Hepatocyte (in vitro differentiated cells): Measurements from ENCODE around the gene SSTR3.

Experiments
- EZH2 ChIP-seq: fragments of 200-600 bp; sonication (generic); IDR thresholded peaks from 2 replicates; pipeline ENCODE4 v1.6.1; 2016; ENCODE audit warnings: antibody characterized with exemption, mild to moderate bottlenecking, borderline replicate concordance
- EZH2phosphoT487 ChIP-seq: fragments of 200-600 bp; sonication (generic); IDR thresholded peaks from one replicate; pipeline ENCODE4 v1.6.1; 2018; ENCODE audit warnings: antibody characterized with exemption, mild to moderate bottlenecking, low read depth, moderate library complexity; ENCODE audit not compliant: unreplicated experiment, severe bottlenecking
- TF ChIP-seq, protein P1 (sequence below): fragments of 200-600 bp; sonication (generic); IDR thresholded peaks from 2 replicates; pipeline ENCODE4 v1.5.1; 2016; ENCODE audit warnings: antibody characterized with exemption, mild to moderate bottlenecking; ENCODE audit not compliant: poor library complexity

DNA sequence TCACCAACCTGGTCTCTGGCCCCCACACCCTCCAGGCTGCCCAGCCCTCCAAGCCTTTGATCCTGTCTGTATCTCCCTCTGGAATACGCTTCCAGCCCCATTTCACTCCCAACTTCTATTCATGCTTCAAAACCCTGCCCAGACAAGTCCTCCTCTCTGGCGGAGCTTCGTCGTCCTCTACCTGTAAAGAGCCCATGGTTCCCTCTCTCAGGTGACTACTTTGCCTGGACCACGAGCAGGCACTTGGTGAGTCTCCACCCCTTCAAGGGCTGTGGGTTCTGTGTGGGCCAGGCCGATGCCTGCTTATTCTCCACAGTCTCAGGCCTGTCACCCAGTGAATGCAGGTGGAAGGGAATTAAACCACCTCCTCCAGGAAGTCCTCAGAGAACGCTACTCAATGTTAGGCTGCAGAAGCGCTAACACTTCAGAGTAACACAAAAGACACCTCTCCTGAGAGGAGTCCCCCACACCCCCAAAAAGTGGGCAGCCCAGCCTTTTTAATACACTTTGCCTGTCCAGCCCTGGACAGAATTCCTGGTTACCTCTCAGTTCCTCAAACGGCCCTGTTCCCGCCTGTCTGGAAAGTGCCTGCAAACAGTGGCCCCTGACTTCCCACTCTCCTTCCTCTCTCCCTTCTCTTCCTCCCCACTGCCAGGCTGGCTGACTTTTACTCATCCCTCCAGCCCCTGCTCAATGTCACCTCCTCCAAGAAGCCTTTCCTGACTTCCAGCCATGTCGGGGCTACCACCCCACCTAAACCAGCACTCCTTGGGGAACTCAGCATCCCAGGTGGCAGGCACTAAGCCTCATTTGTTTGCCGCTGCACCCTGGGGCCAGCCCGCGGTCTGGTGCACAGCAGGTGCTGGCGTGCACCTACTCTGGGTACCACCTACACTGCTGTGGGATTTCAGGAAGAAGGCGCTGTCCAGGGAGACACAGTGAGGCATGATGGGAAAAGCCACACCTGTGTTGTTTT is 22.7 kb upstream of the SSTR3 start:
- TF ChIP-seq, protein P1, sequence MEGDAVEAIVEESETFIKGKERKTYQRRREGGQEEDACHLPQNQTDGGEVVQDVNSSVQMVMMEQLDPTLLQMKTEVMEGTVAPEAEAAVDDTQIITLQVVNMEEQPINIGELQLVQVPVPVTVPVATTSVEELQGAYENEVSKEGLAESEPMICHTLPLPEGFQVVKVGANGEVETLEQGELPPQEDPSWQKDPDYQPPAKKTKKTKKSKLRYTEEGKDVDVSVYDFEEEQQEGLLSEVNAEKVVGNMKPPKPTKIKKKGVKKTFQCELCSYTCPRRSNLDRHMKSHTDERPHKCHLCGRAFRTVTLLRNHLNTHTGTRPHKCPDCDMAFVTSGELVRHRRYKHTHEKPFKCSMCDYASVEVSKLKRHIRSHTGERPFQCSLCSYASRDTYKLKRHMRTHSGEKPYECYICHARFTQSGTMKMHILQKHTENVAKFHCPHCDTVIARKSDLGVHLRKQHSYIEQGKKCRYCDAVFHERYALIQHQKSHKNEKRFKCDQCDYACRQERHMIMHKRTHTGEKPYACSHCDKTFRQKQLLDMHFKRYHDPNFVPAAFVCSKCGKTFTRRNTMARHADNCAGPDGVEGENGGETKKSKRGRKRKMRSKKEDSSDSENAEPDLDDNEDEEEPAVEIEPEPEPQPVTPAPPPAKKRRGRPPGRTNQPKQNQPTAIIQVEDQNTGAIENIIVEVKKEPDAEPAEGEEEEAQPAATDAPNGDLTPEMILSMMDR: no peak
- TF ChIP-seq EZH2phosphoT487 (no peak), EZH2 (no peak)
